HG02840 (cell line): ENCODE results near the gene ZSCAN20.

Experiments
- ATAC-seq: cut with Tn5 transposase; IDR thresholded peaks from one replicate; pipeline ENCODE4 v1.9.1; 2021; ENCODE audit warnings: mild to moderate bottlenecking, moderate library complexity, moderate number of reproducible peaks; ENCODE audit not compliant: unreplicated experiment, low FRiP score

ZSCAN20 gene

DNA sequence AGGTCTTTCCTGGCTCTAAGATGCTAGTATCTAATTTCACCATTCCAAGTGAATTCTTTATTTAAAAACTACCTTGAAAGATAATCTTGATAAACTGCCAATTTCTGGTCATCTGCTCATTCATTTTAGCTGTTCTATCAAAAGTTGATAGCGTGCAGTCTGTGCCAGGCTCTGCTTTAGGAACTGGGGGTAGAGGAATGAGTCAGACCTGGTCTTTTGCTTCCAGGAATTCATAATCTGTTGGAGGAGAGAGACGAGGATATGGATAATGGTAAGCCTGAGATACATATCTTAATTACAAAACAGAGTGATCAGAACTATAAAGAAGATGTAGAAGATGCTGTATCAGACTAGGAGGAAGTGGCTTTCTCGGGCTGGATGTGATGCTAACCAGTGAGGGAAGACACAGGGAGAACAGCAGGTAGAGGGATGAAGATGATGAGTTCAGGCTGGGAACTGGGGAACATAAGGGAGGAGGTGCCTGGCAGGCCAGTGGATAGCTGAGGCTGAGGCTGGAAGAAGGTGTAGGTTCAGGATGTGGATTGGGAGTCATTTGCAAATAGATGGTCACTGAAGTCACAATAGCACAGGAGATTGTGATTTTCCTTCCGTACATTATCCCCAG is 29.3 kb upstream of the ZSCAN20 start:
- no peak for ATAC-seq

DNA sequence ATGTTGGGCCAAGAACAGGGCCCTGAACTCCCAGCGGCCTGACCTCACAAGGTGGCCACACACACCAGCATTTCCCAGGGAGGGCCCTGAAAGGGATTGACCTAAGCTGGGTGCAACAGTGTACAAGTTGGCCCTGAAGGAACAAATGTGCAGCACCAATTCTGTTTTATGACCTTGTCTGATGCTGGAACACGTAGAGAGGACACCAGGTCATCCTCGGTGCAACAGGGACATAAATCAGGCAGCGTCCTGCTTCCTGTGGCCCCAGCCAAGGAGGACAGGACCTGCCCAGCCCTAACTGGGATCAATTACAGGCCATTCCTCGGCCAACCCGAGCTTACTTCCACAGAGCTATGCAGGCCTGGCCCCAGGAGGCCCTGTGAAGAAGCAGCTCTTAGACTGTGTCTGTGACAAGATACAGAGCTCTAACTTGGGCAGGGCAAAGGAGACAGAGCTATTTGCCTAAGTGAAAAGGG is 28.7 kb upstream of the ZSCAN20 start:
- no peak for ATAC-seq

DNA sequence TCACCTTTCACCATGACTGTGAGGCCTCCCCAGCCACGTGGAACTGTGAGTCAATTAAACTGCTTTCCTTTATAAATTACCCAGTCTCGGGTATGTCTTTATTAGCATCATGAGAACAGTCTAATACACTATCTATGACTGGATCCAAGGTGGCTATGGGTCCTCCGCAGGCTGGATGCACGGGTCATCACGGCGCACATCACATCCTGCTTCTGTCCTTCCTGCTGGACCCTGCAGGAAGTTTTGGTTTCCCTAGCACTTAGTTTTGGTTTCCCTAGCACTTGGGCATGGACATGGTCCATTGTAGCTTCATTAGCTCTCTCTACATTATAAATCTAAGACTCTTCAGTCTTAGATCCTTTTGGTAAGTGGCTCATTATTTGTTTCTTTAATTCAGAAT is 27.3 kb upstream of the ZSCAN20 start:
- ATAC-seq, result no peak

DNA sequence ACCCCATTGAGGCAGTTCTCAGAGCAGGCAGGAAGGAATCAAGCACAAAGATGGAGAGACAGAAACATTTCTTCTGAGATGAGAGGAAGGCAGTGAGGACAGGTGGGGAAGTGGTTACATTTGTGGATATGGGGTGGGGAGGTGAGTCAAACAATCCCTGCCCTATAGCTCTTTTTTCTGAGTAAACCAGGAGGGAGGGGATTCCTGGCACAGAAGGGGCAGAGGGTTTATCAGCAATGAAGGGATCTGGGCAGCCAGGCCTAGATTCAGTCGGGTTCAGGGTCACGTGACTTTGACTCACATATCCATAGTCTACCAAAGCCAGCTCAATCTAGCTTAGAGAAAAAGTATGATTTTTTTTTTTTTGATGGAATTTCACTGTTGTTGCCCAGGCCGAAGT is 25.9 kb upstream of the ZSCAN20 start:
- ATAC-seq, result no peak

DNA sequence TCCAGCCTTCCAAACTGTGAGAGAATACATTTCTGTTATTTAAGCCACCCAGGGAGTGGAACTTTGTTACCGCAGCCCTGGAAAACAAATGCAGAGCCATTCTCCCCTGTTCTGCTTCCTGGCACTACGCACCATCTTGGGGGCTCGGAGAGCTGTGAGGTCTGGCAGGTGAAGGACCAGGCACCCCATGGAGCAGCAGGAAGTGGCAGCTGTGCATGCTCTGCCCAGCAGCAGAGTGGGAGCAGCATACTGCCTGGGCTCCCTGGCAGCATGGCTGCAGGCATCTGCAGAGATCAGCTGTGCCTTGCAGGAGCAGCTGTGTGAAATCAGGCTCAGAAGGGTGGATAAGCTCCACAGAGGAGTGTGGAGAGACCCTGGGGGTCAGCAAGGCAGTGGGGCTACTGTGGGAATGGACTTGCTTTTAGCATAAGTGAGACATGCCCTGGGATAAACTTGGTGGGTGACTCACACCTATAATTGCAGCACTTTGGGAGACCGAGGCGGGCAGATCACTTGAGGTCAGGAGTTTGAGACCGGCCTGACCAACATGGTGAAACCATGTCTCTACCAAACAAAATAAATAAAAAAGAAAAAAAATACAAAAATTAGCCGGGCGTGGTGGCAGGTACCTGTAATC is 17.7 kb upstream of the ZSCAN20 start:
- no peak for ATAC-seq

DNA sequence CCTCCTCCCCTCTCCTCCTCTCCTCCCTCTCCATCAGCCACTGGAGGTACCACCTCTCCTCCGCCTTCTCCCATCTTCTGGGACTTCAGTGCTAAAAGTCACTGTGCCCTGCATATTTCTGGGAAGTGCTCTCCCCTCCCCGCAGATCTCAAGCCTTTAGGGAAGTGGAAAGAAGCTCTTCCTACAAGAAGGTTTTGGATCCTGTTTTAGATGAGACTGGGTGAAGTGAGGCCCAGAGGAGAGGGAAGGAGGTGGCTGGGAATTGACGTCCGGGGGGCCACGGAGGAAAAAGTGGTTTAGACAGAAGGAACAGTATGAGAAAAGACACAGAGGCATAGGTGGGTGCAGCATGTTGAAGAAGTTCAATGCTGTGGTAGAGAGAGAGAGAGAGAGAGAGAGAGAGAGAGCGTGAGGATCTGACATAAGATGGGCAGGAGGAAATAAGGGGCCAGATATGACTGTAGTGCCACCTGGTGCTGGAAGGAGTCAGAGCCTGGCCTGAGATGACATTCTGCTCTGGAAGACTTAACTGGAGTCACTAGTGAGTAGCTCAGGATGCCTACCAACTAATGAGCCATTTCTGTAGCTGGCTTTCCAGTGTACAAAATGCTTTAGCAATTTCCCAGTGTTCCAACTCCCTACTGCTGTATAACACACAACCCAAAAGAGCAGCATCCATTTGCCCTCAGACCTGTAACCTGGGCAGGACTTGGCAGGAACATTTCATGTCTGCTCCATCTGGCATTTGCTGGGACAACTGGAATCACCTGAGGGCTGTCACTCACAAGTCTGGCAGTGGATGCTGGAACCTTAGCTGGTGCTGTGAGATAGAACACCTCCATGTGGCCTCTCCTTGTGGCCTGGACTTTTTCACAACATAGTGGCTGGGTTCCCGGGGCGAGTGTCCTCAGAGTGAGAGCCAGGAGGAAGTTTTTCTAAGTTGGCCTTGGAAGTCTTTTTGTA is 16.6 kb upstream of the ZSCAN20 start:
- ATAC-seq, result no peak

DNA sequence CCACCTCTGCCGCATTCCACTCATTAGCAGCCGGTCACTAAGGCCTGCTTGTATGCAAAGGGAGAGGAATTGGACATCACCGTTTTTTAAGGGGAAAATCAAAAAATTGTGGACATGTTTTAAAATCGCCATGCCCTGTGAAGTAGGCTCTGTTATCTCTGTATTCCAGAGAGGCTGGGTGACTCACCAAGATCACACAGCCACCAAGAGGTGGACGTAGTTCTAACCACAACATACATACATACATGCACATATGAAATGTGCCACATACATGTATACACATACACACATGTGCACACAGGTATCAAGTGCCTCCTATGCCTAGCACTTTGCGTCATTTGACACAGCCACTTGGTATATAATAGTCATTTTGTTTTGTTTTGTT is 16.0 kb upstream of the ZSCAN20 start:
- no peak for ATAC-seq

DNA sequence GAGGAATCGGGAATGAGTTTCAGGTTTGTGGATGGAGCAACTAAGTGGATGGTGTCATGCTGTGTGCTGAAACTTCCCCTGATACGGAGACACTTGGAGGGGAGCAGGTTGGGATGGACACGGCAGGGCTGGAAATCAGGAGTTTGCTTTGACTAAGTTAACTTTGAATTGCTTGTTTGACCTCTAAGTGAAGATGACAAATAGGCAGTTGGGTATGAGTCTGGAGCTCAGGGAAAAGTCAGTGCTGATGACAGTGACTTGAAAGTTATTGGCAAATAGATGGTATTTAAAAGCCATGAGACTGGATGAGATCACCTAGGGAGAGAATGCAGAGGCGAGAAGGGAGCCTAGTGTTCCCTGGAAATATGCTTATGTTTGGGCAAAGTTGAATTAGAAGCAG is 12.8 kb upstream of the ZSCAN20 start:
- ATAC-seq, result no peak

DNA sequence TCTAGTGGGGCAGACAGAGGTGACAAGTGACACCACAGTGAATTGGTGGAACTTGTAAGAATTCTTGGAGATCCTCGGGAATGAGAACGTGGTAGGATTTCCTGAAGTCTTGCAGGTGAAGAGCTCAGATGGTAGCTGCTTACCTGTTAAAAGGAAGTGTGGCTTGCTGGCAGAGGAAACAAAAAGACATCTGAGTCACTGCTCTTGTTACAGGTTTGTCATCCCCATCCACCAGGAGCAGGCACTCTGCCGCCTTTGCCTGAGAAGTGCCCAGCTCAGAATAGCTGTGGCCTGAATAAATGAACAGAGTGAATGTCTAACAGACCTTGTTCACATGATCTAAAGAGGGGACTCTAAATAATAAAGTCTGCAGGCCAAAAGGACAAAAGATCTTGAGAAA is 12.3 kb upstream of the ZSCAN20 start:
- ATAC-seq, result no peak

DNA sequence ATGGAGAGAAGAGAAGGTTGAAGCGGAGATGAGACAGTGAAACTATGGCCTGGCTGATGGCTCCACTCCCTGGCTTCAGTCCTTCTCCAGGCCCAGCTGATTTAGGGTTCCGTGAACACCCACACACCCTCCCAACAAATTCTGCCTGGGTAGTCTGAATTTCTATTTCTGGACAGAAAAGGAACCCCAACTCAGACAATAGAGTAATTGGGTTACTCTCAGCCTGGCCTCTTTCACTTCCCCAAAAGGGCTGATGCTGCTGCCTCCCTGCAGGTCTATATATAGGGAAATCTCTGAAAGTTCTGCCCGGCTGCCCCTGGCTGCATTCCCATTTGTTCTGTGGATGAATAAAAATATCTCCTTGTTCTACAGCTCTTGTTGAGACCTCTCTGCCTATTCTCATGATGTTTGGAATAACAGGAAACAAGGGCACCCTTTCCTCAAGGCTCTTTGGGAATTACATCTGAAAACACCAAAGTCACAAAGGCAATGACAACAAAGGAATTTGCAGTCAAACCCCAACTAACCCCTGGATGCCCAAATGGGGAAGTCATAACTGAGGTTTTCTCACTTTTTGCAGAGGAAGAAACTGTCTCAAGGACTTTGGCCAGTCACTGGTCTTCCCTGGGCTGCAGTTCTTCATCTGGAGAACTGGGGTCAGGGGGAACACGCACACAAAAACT is 11.4 kb upstream of the ZSCAN20 start:
- ATAC-seq, result no peak

DNA sequence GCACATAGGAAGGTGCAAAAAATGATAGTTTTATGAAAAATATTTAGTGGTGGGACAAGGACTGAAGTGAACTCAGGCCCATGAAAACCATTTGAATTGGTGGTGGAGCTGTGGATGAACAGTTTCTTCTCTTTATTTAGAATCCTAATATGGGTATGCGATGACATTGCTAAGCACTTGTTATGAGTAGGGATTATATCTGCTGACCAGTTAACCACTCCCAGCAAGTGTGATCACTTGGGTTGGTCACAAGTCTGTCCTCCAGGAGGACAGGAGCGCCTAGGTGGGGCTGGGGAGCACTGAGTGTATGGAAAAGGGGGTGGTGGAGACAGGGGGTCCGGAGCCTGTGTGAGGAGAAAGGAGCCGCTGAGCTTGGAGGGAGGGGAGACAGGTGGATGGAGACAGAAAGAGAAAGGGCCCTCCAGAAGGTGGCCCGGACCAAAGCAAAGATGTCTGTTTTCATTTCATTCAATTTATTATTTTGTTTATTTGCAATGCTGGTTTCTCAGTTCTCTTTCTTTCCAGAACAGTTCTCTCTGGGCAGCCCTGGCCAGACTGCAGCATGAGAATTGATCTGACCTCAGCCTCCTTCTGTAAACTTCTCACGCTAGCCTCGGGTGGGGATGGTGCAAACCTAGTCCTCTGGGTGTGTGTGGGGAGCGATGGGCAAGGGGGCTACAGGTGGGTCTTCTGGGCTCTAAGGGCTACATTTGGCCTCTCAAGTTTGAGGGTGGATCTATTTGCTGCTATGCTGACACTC is 9.9 kb upstream of the ZSCAN20 start:
- no peak for ATAC-seq

DNA sequence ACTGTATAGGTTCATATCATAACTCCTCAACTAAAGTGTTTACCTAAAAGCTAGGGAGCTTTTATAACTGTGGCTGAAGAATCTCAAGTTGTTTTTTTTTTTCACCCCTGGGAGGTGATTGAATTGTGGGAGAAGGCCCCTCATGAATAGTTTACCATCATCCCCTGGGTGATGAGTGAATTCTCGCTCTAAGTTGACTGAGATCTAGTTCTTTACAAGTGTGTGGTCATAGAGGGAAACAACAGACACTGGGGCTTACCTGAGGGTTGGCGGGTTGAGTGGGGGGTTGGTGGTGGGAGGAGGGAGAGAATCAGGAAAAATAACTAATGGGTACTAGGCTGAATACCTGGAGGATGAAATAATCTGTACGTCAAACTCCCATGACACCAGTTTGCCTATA is 7.9 kb upstream of the ZSCAN20 start:
- ATAC-seq, result no peak

DNA sequence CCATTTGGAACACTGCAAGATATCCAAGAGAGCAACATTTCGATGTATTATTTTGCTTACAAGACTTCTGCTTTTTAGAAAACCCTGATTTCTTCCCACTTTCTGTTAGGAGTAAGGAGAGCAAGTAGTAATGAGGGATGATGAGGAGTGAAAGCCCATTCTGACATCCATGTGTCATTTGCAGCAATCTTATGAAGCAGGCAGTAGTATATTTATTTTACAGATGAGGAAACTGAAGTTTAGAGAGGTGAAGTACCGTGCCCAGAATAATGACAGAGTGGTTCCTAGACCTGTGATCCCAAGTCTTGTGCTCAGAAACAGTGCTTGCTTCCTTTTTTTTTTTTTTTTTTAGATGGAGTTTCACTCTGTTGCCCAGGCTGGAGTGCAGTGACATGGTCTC is 7.1 kb upstream of the ZSCAN20 start:
- no peak for ATAC-seq

DNA sequence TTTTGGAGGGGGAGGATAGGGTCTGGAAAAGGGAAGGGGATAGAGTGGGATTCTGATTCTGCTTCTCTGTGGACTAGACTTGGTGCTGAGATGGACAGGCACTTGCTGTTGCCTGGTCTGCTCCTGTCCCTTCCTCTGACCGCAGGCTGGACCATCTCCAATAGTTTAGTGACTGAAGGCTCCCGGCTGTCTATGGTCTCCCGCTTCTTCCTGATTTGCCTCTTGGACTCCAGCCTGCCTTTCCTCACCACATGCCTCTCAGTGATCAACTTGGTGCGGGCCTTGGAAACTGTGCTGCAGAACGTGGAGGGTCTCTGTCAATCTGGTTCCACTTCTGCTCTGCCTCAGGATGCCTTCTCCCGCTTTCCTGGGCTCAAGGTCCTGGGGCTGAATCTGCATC is 6.3 kb upstream of the ZSCAN20 start:
- no peak for ATAC-seq

DNA sequence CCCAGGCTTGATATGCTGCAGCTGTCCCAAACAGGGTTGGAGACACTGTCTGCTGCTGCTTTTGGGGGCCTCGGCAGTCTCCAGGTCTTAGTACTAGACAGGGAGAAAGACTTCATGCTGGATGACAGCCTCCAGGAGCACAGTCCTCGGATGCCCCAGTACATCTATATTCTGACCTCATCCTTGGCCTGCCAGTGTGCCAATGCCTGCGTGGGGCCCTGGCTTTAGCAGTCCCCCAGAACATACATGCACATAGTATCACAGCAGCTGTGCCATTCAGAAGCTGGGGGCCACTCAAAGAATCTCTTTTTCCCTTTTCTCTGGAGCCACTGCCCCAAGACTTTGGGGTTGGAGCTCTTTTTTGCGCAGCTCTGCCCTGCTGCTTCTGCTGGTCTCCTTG is 4.4 kb upstream of the ZSCAN20 start:
- no peak for ATAC-seq

DNA sequence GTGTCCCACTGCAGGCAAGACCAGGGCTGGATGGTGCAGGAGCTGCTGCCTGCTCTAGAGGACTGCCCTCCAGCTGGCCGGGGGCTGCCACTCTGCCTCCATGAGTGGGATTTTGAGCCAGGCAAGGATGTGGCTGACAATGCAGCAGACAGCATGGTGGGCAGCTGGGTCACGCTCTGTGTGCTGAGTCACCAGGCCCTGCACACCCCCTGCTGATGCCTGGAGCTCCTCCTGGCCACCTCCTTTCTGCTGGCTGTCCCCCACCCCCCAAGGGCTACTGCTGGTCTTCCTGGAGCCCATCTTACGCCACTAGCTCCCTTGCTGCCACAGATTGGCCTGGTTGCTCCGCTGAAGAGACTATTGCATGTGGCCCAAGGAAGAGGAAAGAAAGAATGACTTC is 3.9 kb upstream of the ZSCAN20 start:
- ATAC-seq, result no peak

DNA sequence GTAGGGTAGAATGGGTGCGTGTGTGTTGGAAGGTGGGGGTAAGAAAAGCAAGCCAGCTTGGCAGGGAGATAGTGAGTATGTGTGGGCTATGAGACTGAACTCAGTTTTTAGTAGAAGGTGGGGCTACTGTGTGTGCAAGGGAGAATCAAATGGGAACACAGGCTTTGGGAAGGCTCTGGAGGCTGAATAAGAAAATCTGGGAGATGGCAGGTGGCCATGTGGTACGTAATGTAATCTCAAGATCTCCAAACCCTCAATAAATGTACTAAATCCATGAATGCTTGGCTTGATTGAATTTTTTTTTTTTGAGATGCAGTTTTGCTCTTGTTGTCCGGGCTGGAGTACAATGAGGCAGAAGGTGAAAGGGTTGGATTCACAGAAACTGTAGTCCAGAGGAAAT is 3.5 kb upstream of the ZSCAN20 start:
- no peak for ATAC-seq

DNA sequence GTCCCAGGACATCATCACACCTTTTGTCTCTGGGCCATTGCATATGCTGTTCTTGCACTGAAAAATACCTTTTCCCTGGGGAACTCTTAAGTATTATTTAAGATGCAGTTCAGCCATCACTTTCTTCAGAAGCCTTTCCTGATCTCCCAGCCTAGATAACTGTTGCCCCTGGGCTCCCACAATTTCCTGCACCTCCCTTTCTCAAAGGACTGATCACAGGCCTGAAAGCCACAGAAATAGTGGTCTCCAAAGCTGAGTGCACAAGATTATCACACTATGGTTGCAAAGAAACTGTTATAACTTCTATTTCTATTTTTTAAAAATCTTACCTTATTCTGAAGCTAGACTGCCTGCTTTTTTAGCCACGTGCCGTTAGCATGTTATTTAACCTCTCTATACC is 2.8 kb upstream of the ZSCAN20 start:
- no peak for ATAC-seq

DNA sequence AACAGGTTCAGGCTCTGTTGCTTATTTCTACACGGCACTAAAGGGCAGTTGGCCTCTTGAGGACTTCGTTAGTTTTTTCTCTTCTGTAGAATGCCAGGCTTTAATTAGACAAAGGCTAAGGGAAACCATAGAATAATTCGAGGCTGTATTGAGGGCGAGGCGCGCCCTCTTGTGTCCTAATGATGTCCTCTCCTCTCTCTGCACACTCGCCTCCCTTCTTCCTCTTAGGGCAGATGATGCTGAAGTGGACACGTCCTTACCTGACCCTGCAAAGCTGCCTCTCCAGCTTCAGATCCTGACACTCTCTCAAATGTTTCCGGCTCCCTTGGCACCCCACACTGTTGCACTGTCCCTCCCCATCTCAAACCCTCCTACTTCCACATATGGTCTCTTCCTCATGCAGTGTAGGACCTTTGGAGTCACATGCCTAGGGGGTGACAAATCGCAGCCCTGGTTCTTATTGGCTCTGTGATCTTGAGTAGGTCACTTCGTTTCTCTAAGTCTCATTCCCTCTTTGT is 1.9 kb upstream of the ZSCAN20 start:
- ATAC-seq, result no peak

DNA sequence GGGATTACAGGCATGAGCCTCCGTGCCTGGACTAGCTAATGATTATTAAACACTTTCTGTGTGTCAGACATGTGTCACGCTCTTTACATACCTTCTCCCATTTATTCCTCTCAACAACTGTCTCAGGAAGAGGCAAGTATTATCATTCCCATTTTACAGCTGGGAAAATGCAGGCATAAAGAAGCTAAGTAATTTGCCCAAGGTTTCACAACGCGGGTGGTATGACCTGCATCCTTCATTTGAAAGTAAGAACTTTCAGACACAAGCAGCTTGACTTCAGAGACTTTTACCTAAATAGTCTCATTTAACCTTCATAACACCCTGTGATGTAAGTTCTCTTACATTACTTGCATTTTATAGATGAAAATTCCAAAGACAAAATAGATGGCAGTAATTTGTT is 1.0 kb upstream of the ZSCAN20 start:
- no peak for ATAC-seq
